Suprapubic skin (tissue), 4 donors: Measurements from ENCODE around the gene DTNBP1.

Source experiments
- CTCF ChIP-seq, 2 donors: fragments of 200-600 bp in 1 of 2; fragments of 450-650 bp in 1 of 2; sonication (generic) in 1 of 2; IDR thresholded peaks; one replicate each; pipeline ENCODE4 v1.5.1; 2016 to 2019; ENCODE audit warnings: antibody characterized with exemption in 2 of 2, mild to moderate bottlenecking in 1 of 2, moderate library complexity in 1 of 2
- POLR2A ChIP-seq, 2 donors: fragments of 450-650 bp; IDR thresholded peaks; one replicate each; pipeline ENCODE4 v1.6.1; 2017; ENCODE audit warnings: antibody characterized with exemption in 2 of 2, mild to moderate bottlenecking in 2 of 2, moderate library complexity in 2 of 2
- POLR2AphosphoS5 ChIP-seq, 3 donors: sonication (generic); formaldehyde crosslinking; IDR thresholded peaks; one replicate each; pipeline ENCODE4 v1.6.1; 2017; ENCODE audit warnings: antibody characterized with exemption in 3 of 3

DNA sequence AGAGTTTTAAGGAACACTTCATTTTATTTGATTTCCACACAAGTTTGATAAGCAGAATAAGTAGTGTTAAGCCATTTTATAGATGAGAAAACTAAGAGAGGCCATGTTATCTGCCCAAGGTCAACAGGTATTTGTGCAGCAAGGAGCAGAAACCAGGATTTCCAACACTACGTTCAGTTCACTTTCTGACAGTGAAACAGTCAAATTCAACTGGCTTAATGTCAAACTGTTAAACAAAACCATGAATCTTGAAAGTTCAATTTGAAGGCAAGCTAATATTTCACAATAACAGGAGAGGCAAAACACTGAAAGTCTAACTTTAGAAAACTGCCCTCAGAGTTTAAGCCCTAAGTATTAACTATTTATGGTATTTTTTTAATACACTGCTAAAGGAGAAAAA, 32.6 kb downstream of the DTNBP1 start:
- TF ChIP-seq CTCF (IDR thresholded peaks at IDR 0.05) (no peak), POLR2A (IDR thresholded peaks at IDR 0.05) (no peak), POLR2AphosphoS5 (IDR thresholded peaks at IDR 0.05) (no peak)
